Measurements from ENCODE around the gene SLC2A13. TPM values are rescaled to one million over a fixed set of nuclear protein-coding genes. Genes with fewer than 3 reads are reported as not detected.

Gene SLC2A13
- polyA plus RNA-seq, 1 donor (not counting 4 experiments of a cell fraction or from before 2014, with no cell fraction given) = 1.1 TPM

DNA sequence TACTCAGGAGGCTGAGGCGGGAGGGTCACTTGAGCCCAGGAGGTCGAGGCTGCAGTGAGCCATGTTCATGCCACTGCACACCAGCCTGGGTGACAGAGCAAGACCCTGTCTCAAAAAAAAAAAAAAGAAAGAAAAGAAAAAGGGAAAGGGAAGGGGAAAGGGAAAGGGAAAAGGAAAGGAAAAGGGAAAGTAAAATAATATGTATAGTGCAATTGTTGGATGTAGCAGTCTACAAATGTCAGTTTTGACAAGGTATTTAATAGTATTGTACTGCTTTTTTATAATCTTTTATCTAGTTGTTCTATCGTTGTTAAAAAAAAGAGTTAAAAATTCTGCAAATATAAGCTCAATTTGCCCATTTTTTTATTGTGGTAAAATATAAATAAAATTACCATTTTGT, 67.3 kb downstream of the SLC2A13 start:
- H3K9ac ChIP-seq (ENCODE audit: control insufficient read depth, extremely low read depth, insufficient read depth, low read length) = no peak overlapping the region
- FAIRE-seq (no peak), DNase-seq (ENCODE audit: low read depth, low spot score) (no peak)
- TF ChIP-seq, protein P1, sequence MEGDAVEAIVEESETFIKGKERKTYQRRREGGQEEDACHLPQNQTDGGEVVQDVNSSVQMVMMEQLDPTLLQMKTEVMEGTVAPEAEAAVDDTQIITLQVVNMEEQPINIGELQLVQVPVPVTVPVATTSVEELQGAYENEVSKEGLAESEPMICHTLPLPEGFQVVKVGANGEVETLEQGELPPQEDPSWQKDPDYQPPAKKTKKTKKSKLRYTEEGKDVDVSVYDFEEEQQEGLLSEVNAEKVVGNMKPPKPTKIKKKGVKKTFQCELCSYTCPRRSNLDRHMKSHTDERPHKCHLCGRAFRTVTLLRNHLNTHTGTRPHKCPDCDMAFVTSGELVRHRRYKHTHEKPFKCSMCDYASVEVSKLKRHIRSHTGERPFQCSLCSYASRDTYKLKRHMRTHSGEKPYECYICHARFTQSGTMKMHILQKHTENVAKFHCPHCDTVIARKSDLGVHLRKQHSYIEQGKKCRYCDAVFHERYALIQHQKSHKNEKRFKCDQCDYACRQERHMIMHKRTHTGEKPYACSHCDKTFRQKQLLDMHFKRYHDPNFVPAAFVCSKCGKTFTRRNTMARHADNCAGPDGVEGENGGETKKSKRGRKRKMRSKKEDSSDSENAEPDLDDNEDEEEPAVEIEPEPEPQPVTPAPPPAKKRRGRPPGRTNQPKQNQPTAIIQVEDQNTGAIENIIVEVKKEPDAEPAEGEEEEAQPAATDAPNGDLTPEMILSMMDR (optimal IDR thresholded peaks at IDR 0.05 in 1 of 3, IDR thresholded peaks at IDR 0.05 in 1 of 3, conservative IDR thresholded peaks at IDR 0.05 in 1 of 3; ENCODE audit: extremely low read depth in 1 of 3, insufficient read depth in 2 of 3, low read length in 3 of 3) = no peak
- no peak for TF ChIP-seq EZH2 (IDR thresholded peaks at IDR 0.05; ENCODE audit: low read length)
- no peaks in the 10 kb centered on the region for H3K9me3 ChIP-seq (ENCODE audit: control insufficient read depth, low read depth, low read length)
- no peaks in the 10 kb centered on the region for H3K9me1 ChIP-seq (ENCODE audit: control insufficient read depth, extremely low read depth, insufficient read depth, low read length)
- no peaks in the 10 kb centered on the region for H3K79me2 ChIP-seq (ENCODE audit: control insufficient read depth, insufficient read depth, low read length)
- H3K36me3 ChIP-seq (ENCODE audit: control insufficient read depth in 2 of 2, extremely low read depth in 1 of 2, insufficient read depth in 2 of 2, low read length in 2 of 2) = no peaks in the 10 kb centered on the region
- dilution Hi-C loops (cut with MboI; ENCODE audit: extremely low pct_ligation_motif_present, low sequenced_read_pairs) = no loop called here
- H3K27ac ChIP-seq (ENCODE audit: control insufficient read depth, insufficient read depth, low read length) = no peak overlapping the region
- no peak overlapping the region for H3K4me2 ChIP-seq (ENCODE audit: control insufficient read depth, extremely low read depth, insufficient read depth, low read depth, low read length)
- no peaks in the 10 kb centered on the region for H4K20me1 ChIP-seq (ENCODE audit: control insufficient read depth, extremely low read depth, insufficient read depth, low read length)
- H3K4me3 ChIP-seq (ENCODE audit: control insufficient read depth in 2 of 3, extremely low read depth in 1 of 3, insufficient read depth in 2 of 3, low read depth in 1 of 3, low read length in 3 of 3) = no peak overlapping the region
- H3K4me1 ChIP-seq (ENCODE audit: control insufficient read depth, extremely low read depth, insufficient read depth, low read length) = no peaks in the 10 kb centered on the region
- H3K27me3 ChIP-seq (ENCODE audit: control insufficient read depth, extremely low read depth, insufficient read depth, low read length) = no peaks in the 10 kb centered on the region
- no peak overlapping the region for H2AFZ ChIP-seq (ENCODE audit: control insufficient read depth, low read length)

- Histone ChIP-seq H3K27ac (ENCODE audit: control insufficient read depth, insufficient read depth, low read length) (no peak overlapping the region), H3K4me1 (ENCODE audit: control insufficient read depth, extremely low read depth, insufficient read depth, low read length) (no peaks in the 10 kb centered on the region), H3K36me3 (ENCODE audit: control insufficient read depth in 2 of 2, extremely low read depth in 1 of 2, insufficient read depth in 2 of 2, low read length in 2 of 2) (no peaks in the 10 kb centered on the region), H3K9ac (ENCODE audit: control insufficient read depth, extremely low read depth, insufficient read depth, low read length) (no peak overlapping the region), H3K79me2 (ENCODE audit: control insufficient read depth, insufficient read depth, low read length) (no peaks in the 10 kb centered on the region), H3K27me3 (ENCODE audit: control insufficient read depth, extremely low read depth, insufficient read depth, low read length) (no peaks in the 10 kb centered on the region), H3K9me1 (ENCODE audit: control insufficient read depth, extremely low read depth, insufficient read depth, low read length) (no peaks in the 10 kb centered on the region), H4K20me1 (ENCODE audit: control insufficient read depth, extremely low read depth, insufficient read depth, low read length) (no peaks in the 10 kb centered on the region), H3K4me3 (ENCODE audit: control insufficient read depth in 2 of 3, extremely low read depth in 1 of 3, insufficient read depth in 2 of 3, low read depth in 1 of 3, low read length in 3 of 3) (no peak overlapping the region), H2AFZ (ENCODE audit: control insufficient read depth, low read length) (no peak overlapping the region), H3K4me2 (ENCODE audit: control insufficient read depth, extremely low read depth, insufficient read depth, low read depth, low read length) (no peak overlapping the region), H3K9me3 (ENCODE audit: control insufficient read depth, low read depth, low read length) (no peaks in the 10 kb centered on the region)
- TF ChIP-seq, protein P1 (optimal IDR thresholded peaks at IDR 0.05 in 1 of 3, IDR thresholded peaks at IDR 0.05 in 1 of 3, conservative IDR thresholded peaks at IDR 0.05 in 1 of 3; ENCODE audit: extremely low read depth in 1 of 3, insufficient read depth in 2 of 3, low read length in 3 of 3) = no peak
- no peak for TF ChIP-seq EZH2 (IDR thresholded peaks at IDR 0.05; ENCODE audit: low read length)
- no peak for FAIRE-seq
- no peak for DNase-seq (ENCODE audit: low read depth, low spot score)
- dilution Hi-C loops (cut with MboI; ENCODE audit: extremely low pct_ligation_motif_present, low sequenced_read_pairs) = no loop called here
Measured at GRCh38 chr12:40034712-40035111, 71.2 kb downstream of the SLC2A13 start.

Measured in keratinocyte (primary cell).